Endothelial cell of hepatic sinusoid (primary cell): Measurements from ENCODE around the gene GJC3.
"Not testable (repeated sequence)": the region's sequence is repeated elsewhere in the genome, so short reads cannot be mapped to it uniquely, and the experiment has no call there.

Experiments
- in situ Hi-C: cut with HindIII; loops from 2 replicates; pipeline ENCODE4 v1.10.0; 2017; ENCODE audit warnings: low sequenced_read_pairs

GJC3 gene

DNA sequence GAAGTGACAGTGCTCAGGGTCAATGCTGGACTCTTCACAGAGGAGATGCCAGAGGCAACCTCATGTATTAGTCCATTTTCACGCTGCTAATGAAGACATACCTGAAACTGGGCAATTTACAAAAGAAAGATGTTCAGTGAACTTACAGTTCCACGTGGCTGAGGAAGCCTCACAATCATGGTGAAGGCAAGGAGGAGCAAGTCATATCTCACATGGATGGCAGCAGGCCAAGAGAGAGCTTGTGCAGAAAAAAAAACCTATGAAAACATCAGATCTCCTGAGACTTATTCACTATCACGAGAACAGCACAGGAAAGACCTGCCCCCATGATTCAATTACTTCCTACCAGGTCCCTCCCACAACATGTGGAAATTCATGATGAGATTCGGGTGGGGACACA is 5.6 kb upstream of the GJC3 start:
- in situ Hi-C loops = loop anchor here (10.0 kb wide), 1 partner anchor 60 kb away; no protein-coding TSS in a partner anchor

GRCh38 chr7:99930376-99930775 is 956 bp upstream of the GJC3 start:
- in situ Hi-C loops = loop anchor here (10.0 kb wide), 1 partner anchor 64 kb away; no protein-coding TSS in a partner anchor

DNA sequence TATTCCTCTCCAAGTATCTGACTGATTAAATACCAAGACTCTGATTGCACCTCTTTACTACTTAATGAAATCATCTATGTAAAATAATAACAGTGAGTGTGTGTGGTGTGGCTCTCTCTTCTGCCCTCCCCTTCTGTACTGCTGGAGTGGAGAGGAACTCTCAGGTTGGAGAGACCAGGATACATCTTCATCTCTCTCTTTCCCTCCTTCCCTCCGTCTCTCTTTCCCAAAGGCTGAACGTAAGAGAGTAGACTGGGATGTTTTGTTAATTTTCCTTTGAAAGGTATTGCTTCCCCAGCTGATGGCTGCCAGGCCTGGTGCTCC is 272 bp upstream of the GJC3 start:
- in situ Hi-C loops = loop anchor here (10.0 kb wide), 1 partner anchor 65 kb away; no protein-coding TSS in a partner anchor

DNA sequence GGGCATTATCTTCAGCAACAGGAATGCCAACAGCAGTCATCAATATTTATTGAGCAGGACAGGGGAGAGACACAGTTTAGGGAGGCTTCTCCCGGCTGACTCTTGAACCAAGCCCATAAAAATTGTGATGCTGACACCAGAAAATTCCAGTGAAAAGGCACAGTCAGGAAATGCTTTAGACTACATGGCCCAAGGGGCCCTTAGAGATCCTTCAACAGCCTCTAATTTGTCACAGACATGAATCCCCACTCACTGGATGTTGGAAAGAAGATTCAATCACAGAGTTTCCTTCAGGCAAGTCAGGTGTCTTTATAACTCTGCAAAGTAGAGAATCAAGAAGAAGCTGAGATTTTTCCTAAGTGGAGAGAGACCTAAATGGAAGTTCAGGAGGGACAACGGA is 1.2 kb downstream of the GJC3 start:
- in situ Hi-C loops = no loop called here

- in situ Hi-C loops = no loop called here
Observed at GRCh38 chr7:99927536-99927935, 1.9 kb downstream of the GJC3 start.

DNA sequence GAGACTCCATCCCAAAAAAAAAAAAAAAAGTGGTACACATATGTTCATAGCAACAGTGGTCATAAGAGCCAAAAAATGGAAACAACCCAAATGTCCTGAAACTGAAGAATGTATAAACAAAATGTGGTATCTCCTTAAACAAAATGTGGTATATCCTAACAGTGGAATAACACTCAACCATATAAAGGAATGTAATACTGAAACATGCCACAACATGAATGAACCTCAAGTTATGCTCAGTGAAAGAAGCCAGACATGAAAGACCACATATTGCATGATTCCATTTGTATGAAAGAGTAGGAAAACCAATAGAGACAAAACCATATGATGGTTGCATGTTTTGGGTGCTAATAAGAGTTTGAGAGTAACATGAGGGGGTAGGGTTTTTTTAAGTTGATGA is 3.1 kb downstream of the GJC3 start:
- in situ Hi-C loops = no loop called here

DNA sequence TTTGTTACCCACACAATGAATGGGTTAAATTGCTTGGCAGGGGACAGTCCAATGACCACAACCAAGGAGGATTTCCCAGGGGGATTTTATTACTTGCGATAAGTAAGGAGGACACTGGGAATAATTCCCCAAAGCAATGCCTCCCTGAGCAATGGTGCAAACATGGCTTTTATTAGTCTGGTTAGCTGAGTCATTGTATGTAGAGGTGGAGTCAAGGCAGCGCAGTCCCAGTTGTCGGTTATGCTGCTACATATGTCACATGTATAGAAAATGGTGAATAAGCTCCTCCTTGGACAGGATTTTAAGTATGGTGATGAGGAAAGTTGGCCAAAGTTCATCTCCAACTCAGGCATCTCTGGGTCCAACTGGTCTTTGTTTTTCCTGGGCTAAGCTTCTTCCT is 6.2 kb downstream of the GJC3 start:
- in situ Hi-C loops = no loop called here

DNA sequence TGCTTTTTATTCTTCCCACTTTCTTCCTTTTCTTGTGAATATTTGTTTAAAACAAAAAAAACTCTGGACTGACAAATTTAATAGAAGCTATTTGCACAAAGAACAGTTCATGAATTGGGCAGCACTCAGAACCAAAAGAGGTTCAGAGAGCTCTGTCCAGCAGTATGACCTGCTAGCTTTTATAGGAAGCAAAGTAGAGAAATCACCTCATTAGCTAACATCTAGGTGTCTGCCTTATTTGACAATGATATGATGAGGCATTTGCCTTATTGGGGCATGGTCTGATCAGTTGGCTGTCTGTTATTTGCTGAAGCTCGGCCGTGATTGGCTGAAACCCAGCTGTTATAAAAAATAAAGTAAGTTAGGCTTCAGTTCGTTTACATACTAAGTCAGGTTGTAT is 9.3 kb downstream of the GJC3 start:
- in situ Hi-C loops = no loop called here

DNA sequence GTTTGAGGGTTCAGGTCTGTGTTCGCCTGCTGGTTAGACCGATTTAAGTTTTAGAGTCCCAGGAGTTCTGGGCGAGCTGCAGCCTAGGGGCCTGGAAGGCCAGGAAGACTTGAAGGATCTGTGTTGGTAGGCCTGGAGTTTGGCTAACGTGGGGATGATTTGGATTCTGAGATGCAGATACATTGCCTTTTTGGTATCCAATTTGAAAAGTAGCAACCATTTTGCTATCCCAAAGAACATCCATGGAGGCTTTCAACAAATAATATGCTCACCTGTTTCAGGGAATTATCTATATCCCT is 9.7 kb downstream of the GJC3 start:
- in situ Hi-C loops = no loop called here

DNA sequence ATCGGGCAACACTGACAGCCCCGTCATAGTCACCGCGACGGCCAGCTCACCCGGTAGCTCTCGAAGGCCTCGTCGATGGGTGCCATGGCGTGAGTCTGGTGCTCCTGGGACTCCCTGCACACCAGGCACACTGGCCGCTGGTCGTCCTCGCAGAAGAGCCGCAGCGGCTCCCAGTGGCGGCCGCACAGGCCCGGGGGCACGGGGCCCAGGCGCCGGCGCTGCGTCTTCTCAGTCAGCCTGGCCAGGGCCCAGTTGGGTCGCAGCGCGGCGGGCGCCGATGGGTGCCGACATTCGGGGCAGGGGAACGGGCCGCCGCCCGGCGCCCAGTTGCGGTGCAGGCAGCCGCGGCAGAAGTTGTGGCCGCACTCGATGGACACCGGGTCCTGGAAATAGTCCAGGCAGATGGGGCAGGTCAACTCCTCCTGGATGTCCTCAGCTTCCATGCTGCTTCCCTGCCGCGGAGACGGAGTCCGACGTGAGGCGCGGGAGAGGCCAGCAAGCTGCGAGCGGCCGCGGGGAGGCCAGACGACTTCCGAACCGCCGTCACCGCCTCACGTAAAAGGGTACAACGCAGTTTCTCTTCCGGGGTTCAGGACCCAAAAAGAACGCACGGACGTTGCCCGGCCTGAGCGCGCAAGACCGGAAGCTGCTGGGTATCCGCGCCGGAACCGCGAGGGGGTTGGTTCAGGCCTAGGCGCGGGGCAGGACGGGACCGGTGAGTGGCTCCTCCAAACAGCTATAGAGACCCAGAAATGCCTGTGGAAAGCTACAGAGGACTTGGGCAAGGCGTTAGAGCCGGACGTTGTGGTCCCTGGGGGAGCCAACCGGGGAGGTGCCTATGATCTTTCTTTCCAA is 10.2 kb downstream of the GJC3 start, which contains the start of gene TRIM4:
TSS of gene TRIM4 (minus strand) at position 572 of the 855 bp plus-strand sequence. CDS start at position 443, 129 bp downstream.
- in situ Hi-C loops = no loop called here

- in situ Hi-C loops = no loop called here
Observed at GRCh38 chr7:99910976-99911375, 18.4 kb downstream of the GJC3 start.

DNA sequence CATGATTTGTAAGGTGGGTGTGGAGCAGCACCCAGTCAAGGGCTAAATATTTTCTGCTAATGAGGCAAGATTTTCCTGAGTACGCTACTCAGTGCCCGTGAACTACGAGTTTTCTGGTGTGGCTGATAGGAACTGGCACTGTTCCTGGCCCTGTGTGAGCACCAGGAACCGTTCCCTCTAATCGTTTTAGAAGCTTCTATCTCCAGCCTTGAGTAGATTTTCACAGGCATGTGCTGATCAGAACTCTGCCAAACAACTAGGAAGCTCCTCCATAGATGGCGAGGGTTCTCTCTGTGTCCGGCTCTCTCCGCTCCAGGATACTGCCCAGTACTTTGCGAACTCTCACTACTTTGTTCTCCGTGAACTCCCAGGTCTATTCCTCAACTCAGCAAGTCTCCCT is 27.8 kb downstream of the GJC3 start:
- in situ Hi-C loops = no loop called here

DNA sequence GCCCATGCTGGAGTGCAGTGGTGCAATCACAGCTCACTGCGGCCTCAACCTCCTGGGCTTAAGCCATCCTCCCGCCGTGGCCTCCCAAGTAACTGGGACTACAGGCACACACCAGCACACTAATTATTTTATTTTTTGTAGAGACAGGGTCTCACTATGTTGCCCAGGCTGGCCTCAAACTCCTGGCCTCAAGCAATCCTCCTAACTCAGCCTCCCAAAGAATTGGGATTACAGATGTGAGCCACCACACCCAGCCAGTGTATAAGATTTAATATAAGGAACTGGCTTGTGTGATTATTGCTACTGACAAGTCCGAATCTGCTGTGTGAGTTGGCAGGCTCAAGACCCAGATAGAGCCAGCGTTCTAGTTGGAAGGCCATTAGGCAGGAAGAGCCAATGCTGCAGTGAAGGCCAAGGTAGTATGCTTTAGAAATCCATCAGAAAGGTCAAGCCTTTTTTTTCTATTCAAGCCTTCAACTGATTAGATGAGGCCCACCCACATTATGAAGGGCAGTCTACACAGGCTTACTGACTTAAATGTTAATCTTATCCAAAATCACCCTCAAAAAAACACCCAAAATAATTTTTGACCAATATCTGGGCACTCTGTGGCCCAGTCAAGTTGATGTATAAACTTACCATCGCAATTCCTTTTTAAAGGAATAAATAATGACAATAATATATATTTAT is 29.4 kb downstream of the GJC3 start:
- in situ Hi-C loops = no loop called here

DNA sequence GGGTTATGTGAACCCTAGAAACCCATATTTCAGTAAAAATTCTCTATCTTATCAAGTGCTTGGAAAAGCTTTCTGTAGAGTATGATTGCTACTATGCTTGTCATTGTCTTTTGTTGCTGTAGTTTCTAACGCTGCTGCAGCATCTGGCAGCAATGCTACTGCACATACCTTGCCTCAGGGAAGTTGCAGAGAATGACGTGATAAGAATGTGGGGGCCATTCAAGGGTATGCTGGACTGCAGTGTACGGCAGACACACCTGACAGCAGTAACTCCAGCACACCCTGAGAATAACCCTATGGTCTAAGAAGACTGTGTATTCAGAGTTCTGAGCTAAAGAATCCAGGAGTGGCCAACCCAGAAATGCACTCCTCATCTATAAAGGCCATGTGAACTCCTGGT is 30.6 kb downstream of the GJC3 start:
- in situ Hi-C loops = no loop called here

GRCh38 chr7:99898023-99898357 is 31.4 kb downstream of the GJC3 start:
- in situ Hi-C loops = no loop called here

DNA sequence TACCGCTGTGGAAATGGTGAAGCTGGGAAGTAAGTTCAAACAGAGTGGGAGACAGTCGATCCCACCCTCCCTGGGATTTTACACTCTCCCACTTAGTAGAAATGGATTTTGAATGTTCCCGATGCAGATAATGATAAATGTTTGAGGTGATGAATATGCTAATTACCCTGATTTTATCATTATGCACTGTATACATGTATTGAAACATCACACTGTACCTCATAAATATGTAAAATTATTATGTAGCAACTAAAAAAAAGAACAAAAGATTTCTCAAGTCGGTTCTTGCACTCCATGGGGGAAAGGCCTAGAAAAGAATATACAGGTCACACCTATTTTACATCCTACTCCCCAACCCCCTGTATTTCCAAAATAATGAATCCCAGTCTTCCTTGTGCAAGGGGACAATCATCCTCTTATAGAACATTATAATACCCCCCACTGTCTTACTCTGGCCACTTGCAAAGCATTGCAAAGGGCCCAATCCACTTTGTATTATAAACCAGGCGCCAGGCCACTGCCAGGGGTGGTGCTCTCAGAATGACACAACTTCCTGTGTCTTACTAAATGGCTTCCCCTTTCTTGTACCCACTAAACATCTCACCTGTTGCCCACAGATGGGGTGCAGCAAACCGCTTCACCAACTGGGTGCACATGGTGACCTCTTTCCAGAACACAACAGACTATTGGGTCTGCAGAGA is 31.9 kb downstream of the GJC3 start:
- in situ Hi-C loops = no loop called here

DNA sequence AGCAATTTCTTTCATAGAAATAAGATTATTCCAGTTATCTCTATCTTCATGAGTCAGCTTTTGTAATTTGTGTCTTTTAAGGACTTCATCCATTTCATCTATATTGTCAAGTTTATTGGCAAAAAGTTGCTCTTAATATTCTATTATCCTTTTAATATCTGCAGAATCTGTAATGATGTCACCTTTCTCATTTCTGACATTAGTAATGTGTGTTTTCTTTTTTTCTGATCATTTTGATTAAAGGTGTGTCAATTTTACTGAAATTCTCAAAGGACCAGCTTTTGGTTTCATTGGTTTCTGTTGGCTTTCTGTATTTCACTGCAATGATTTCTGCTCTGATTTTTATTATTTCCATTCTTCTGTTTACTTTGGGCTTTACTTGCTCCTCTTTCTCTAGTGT is 34.7 kb downstream of the GJC3 start:
- in situ Hi-C loops = no loop called here

DNA sequence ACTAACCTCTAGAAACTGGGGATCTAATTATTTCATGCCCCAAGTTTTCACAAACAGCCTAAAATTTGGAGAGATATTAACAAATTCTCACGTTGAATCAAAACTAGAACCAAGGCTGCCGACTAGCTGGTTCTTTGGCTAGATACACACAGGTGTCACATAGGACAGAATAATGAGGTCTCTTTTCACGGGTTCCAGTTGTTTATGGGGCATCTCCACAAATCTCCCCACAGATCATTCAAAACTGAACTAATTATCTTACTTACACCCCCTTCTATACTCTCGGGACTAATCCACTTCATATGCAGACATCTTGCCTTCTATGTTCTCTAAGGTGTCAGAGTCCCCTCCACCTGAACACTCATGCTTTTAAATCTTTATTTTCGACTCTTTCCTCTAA is 36.1 kb downstream of the GJC3 start:
- in situ Hi-C loops = no loop called here

DNA sequence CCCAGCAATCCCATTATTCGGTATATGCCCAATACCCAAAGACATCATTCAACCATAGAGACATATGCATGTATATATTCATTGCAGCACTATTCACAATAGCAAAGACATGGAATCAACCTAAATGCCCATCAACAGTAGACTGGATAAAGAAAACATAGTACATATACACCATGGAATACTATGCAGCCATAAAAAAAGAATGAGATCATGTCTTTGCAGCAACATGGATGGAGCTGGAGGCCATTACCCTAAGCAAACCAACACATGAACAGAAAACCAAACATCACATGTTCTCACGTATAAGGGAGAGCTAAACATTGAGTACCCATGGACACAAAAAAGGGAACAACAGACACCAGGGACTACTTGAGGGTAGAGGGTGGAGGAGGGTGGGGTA is 39.1 kb downstream of the GJC3 start:
- in situ Hi-C loops = not testable (repeated sequence)

- in situ Hi-C loops = not testable (repeated sequence)
Observed at GRCh38 chr7:99888366-99888765, 41.1 kb downstream of the GJC3 start.

DNA sequence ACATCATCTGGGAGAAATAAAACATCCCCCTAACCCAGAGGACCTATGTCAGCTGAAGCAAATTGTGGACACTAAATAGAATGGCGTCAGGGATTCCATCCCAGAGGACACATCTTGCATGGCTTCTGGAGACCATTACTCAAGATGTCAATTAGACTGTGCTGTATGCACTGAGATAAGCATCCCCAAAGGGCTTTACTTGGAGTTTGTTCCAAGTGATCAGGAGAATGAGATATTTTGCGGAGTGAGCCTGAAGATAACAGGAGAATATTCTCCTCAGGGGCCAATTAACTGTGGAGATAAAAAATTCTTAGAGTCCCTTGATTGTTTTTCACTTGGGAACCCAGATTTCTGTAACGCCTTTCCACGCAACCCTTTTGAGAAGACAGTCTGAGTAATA is 48.0 kb downstream of the GJC3 start:
- in situ Hi-C loops = no loop called here

GRCh38 chr7:99876933-99877332 is 52.5 kb downstream of the GJC3 start, which contains the start of gene OR2AE1:
TSS of gene OR2AE1 (minus strand) at chr7:99877033. CDS start at chr7:99877033, 0 bp downstream.
- in situ Hi-C loops = no loop called here
